Right cardiac atrium (tissue), 5 donors: Measurements from ENCODE around the gene BOK. TPM values are rescaled to one million over a fixed set of nuclear protein-coding genes. Genes with fewer than 3 reads are reported as not detected.
A peak's percentile ranks its signal among the peaks of the same experiment; 100 is the strongest.
"Not testable (repeated sequence)": the region's sequence is repeated elsewhere in the genome, so short reads cannot be mapped to it uniquely, and the experiment has no call there.

ENCODE experiments used
- ATAC-seq, 2 donors: fragments of 200-7000 bp; cut with Tn5 transposase; one replicate each; pipeline versions ENCODE4 v1.8.0 to v1.9.1; 2020; ENCODE audit warnings: moderate library complexity in 2 of 2, mild to moderate bottlenecking in 1 of 2
- DNase-seq, 3 donors: peaks; one replicate each; pipeline ENCODE4 v3.0.0-alpha.2; 2020
- H3K27ac ChIP-seq: one replicate; pipeline ENCODE4 v1.5.1; 2013; ENCODE audit warnings: mild to moderate bottlenecking, low read length, control low read depth, moderate library complexity
- H3K27me3 ChIP-seq: one replicate; pipeline ENCODE4 v1.6.1; 2013; ENCODE audit not compliant: control insufficient read depth, insufficient read depth
- H3K4me1 ChIP-seq: one replicate; pipeline ENCODE4 v1.6.1; 2013; ENCODE audit warnings: low read length; ENCODE audit not compliant: control insufficient read depth, insufficient read depth
- H3K4me3 ChIP-seq: one replicate; pipeline ENCODE4 v1.5.1; 2013; ENCODE audit warnings: low read length, control low read depth
- H3K9me3 ChIP-seq: one replicate; pipeline ENCODE4 v1.6.1; 2013; ENCODE audit warnings: low read length; ENCODE audit not compliant: control insufficient read depth
- WGBS: extraction: QIAGEN DNeasy Blood & Tissue Kit; methylation state at CpG from one replicate; pipeline ENCODE4 v1.1.7; 2013; 5-methylcytosine and 5-hydroxymethylcytosine counted together
- intact Hi-C, 4 donors: fragments of 100-400 bp; cut with DNase I; formaldehyde crosslinking; loops; one replicate each; pipeline versions ENCODE4 v1.11.0 to v1.14.0; 2022 to 2023
- polyA plus RNA-seq: library from polyadenylated mRNA; stranded (reverse); fragments of 200-250 nt; gene quantifications from one replicate; pipeline ENCODE4 v1.2.3, GENCODE V29; 2013
- total RNA-seq, 4 donors: library from RNA; stranded (reverse); fragmentation: NEBNext Ultra II Directional; extraction: Animal tissue kit (Norgen Biotek cat#: 25700); gene quantifications; one replicate each; pipeline ENCODE4 v1.2.1, GENCODE V29; 2021
- donor health status: healthy with polysubstance abuse.
- donor health status: DM: no; HTN: yes; CAD: no.
- donor health status: DM: no; HTN: no; CAD: no.
- donor health status: DM: no; HTN: yes; CAD: no; lungs with severe emphysema.
- donor health status: DM: yes; HTN: yes; CAD: no.

The BOK gene
- total and polyA plus RNA-seq, 5 donors: 2.8 to 15.0 (median 3.5) TPM

- H3K27ac ChIP-seq: no peak overlapping the region
- H3K4me3 ChIP-seq: no peak overlapping the region
- intact Hi-C loops: no loop called here
- ATAC-seq (no peak), DNase-seq (no peak)
- WGBS: 86% methylated on average over 5 of the region's 5 CpGs
- H3K4me1 ChIP-seq: no peaks in the 10 kb centered on the region
- no peaks in the 10 kb centered on the region for H3K27me3 ChIP-seq
- H3K9me3 ChIP-seq: no peaks in the 10 kb centered on the region
These were observed 17.2 kb downstream of the BOK start for GRCh38 chr2:241575624-241576292.

GRCh38 chr2:241576293-241576654, 17.7 kb downstream of the BOK start:
- no peak overlapping the region for H3K4me3 ChIP-seq
- peak in 1 of 2 donors; percentile 7 for ATAC-seq
- WGBS: 84% methylated on average over 14 of the region's 14 CpGs
- no peaks in the 10 kb centered on the region for H3K27me3 ChIP-seq
- DNase-seq: no peak
- intact Hi-C loops: no loop called here
- no peaks in the 10 kb centered on the region for H3K9me3 ChIP-seq
- no peak overlapping the region for H3K27ac ChIP-seq
- no peaks in the 10 kb centered on the region for H3K4me1 ChIP-seq

GRCh38 chr2:241577413-241578122, 19.0 kb downstream of the BOK start:
- intact Hi-C loops: no loop called here
- no peak for DNase-seq
- no peak for ATAC-seq

GRCh38 chr2:241579281-241579680, 20.7 kb downstream of the BOK start:
- intact Hi-C loops: no loop called here
- Histone ChIP-seq H3K4me3 (no peak overlapping the region), H3K9me3 (no peaks in the 10 kb centered on the region), H3K27ac (no peak overlapping the region), H3K4me1 (no peaks in the 10 kb centered on the region), H3K27me3 (no peaks in the 10 kb centered on the region)
- ATAC-seq: no peak
- DNase-seq: no peak
- 89% methylated on average over 7 of the region's 7 CpGs for whole genome bisulfite sequencing

More at GRCh38 chr2:241577413-241578122, 19.0 kb downstream of the BOK start:
- WGBS: 54% methylated on average over 9 of the region's 9 CpGs
- no peak overlapping the region for H3K4me3 ChIP-seq
- no peaks in the 10 kb centered on the region for H3K4me1 ChIP-seq
- H3K27me3 ChIP-seq: no peaks in the 10 kb centered on the region
- no peak overlapping the region for H3K27ac ChIP-seq
- no peaks in the 10 kb centered on the region for H3K9me3 ChIP-seq

GRCh38 chr2:241582328-241582727, 23.8 kb downstream of the BOK start:
- H3K27ac ChIP-seq: no peak overlapping the region
- intact Hi-C loops: no loop called here
- 97% methylated on average over 8 of the region's 8 CpGs for WGBS
- H3K4me3 ChIP-seq: no peak overlapping the region
- H3K9me3 ChIP-seq: no peaks in the 10 kb centered on the region
- H3K27me3 ChIP-seq: no peaks in the 10 kb centered on the region
- DNase-seq (no peak), ATAC-seq (no peak)
- H3K4me1 ChIP-seq: no peaks in the 10 kb centered on the region

GRCh38 chr2:241582806-241583205, 24.3 kb downstream of the BOK start:
- Histone ChIP-seq H3K27ac (no peak overlapping the region), H3K4me3 (no peak overlapping the region), H3K27me3 (no peaks in the 10 kb centered on the region), H3K4me1 (no peaks in the 10 kb centered on the region), H3K9me3 (no peaks in the 10 kb centered on the region)
- intact Hi-C loops: no loop called here
- no peak for DNase-seq
- WGBS: 98% methylated on average over 4 of the region's 4 CpGs
- peak; percentile 14 to 25 for ATAC-seq

GRCh38 chr2:241584436-241584835, 25.9 kb downstream of the BOK start:
- Histone ChIP-seq H3K4me3 (no peak overlapping the region), H3K9me3 (no peaks in the 10 kb centered on the region), H3K27me3 (no peaks in the 10 kb centered on the region), H3K4me1 (no peaks in the 10 kb centered on the region), H3K27ac (no peak overlapping the region)
- DNase-seq: no peak
- intact Hi-C loops: no loop called here
- ATAC-seq: no peak
- WGBS: 93% methylated on average over 12 of the region's 12 CpGs

GRCh38 chr2:241586564-241587264, 28.2 kb downstream of the BOK start:
- H3K9me3 ChIP-seq: no peaks in the 10 kb centered on the region
- H3K27ac ChIP-seq: no peak overlapping the region
- DNase-seq (no peak), ATAC-seq (no peak)
- intact Hi-C loops: no loop called here
- no peak overlapping the region for H3K4me3 ChIP-seq
- WGBS: 97% methylated on average over 2 of the region's 2 CpGs
- H3K27me3 ChIP-seq: no peaks in the 10 kb centered on the region
- H3K4me1 ChIP-seq: no peaks in the 10 kb centered on the region

- not testable (repeated sequence) for ATAC-seq
- 76% methylated on average over 17 of the region's 17 CpGs for WGBS
These were observed 31.3 kb downstream of the BOK start for GRCh38 chr2:241589863-241590262.

GRCh38 chr2:241590496-241591455, 32.2 kb downstream of the BOK start:
- 82% methylated on average over 33 of the region's 33 CpGs for WGBS
- H3K4me3 ChIP-seq, H3K27me3 ChIP-seq, H3K27ac ChIP-seq, intact Hi-C loops, H3K9me3 ChIP-seq, DNase-seq, H3K4me1 ChIP-seq: not testable (repeated sequence)
- ATAC-seq: peak in 1 of 2 donors; percentile 37

More at GRCh38 chr2:241589863-241590262, 31.3 kb downstream of the BOK start:
- peak in 1 of 3 donors; percentile 64 for DNase-seq
- H3K9me3 ChIP-seq, H3K27me3 ChIP-seq, H3K4me3 ChIP-seq, H3K4me1 ChIP-seq, H3K27ac ChIP-seq, intact Hi-C loops: not testable (repeated sequence)
